Epithelial cell of proximal tubule (primary cell): ENCODE results near the gene PCDH8. TPM values are rescaled to one million over a fixed set of nuclear protein-coding genes. Genes with fewer than 3 reads are reported as not detected.
"Not testable (repeated sequence)": the region's sequence is repeated elsewhere in the genome, so short reads cannot be mapped to it uniquely, and the experiment has no call there.

ENCODE experiments used
- DNase-seq: peaks from one replicate; pipeline ENCODE4 v3.0.0-alpha.2; 2011; ENCODE audit warnings: low read depth
- H3K4me3 ChIP-seq: 2 replicates; pipeline ENCODE4 v1.5.1; 2011; ENCODE audit warnings: low read depth, mild to moderate bottlenecking, low read length
- CTCF ChIP-seq: conservative IDR thresholded peaks from 2 replicates; pipeline ENCODE4 v1.5.1; 2012; ENCODE audit warnings: low read depth, mild to moderate bottlenecking, low read length
- total RNA-seq: library from RNA; depleted of rRNA; stranded (reverse); fragments of >200 nt; gene quantifications from 2 replicates; pipeline ENCODE4 v1.2.3, GENCODE V29; 2015

The PCDH8 gene
- total RNA-seq, 1 donor from 2014 or later = 2.0 TPM

GRCh38 chr13:52827839-52828238 lies 20.6 kb downstream of the PCDH8 start:
- DNase-seq = no peak
- no peak overlapping the region for H3K4me3 ChIP-seq
- no peak for TF ChIP-seq CTCF

GRCh38 chr13:52817886-52818285 lies 30.6 kb downstream of the PCDH8 start:
- H3K4me3 ChIP-seq, DNase-seq: not testable (repeated sequence)

GRCh38 chr13:52815330-52815729 lies 33.1 kb downstream of the PCDH8 start:
- DNase-seq = no peak
- H3K4me3 ChIP-seq = no peak overlapping the region
- TF ChIP-seq CTCF = no peak

- TF ChIP-seq CTCF = no peak
- no peak for DNase-seq
- no peak overlapping the region for H3K4me3 ChIP-seq
These were observed 35.5 kb downstream of the PCDH8 start for GRCh38 chr13:52812941-52813340.

GRCh38 chr13:52811841-52812240 lies 36.6 kb downstream of the PCDH8 start:
- TF ChIP-seq CTCF = no peak
- DNase-seq = no peak
- no peak overlapping the region for H3K4me3 ChIP-seq

- no peak for TF ChIP-seq CTCF
- DNase-seq = no peak
- no peak overlapping the region for H3K4me3 ChIP-seq
These were observed 37.9 kb downstream of the PCDH8 start for GRCh38 chr13:52810526-52810925.

GRCh38 chr13:52810011-52810410 lies 38.4 kb downstream of the PCDH8 start:
- no peak for TF ChIP-seq CTCF
- no peak for DNase-seq
- no peak overlapping the region for H3K4me3 ChIP-seq

GRCh38 chr13:52809310-52809769 lies 39.1 kb downstream of the PCDH8 start:
- peak; percentile 79 for TF ChIP-seq CTCF
- DNase-seq = no peak
- H3K4me3 ChIP-seq = no peak overlapping the region
